MM.1S (cell line): ENCODE data around the gene IDH1.

Experiments used
- DNase-seq: peaks from one replicate; pipeline ENCODE4 v3.0.0-alpha.2; 2015
- H2AFZ ChIP-seq: fragments of 300-600 bp; sonication (generic); 2 replicates; pipeline ENCODE4 v1.6.0; 2016; ENCODE audit warnings: antibody characterized with exemption, low read length
- H3F3A ChIP-seq: fragments of 300-600 bp; sonication (generic); 2 replicates; pipeline ENCODE4 v1.6.1; 2016; ENCODE audit warnings: mild to moderate bottlenecking, antibody characterized with exemption, low read length, moderate library complexity, mixed read lengths; ENCODE audit not compliant: insufficient read depth
- H3K27ac ChIP-seq: fragments of 300-600 bp; sonication (generic); 2 replicates; pipeline ENCODE4 v1.5.1; 2016; ENCODE audit warnings: mild to moderate bottlenecking, low read length
- H3K27me3 ChIP-seq: fragments of 300-600 bp; sonication (generic); replicated peaks from 2 replicates; pipeline ENCODE4 v1.6.0; 2016; ENCODE audit warnings: low read length; ENCODE audit not compliant: insufficient read depth
- H3K36me3 ChIP-seq: fragments of 300-600 bp; sonication (generic); replicated peaks from 2 replicates; pipeline ENCODE4 v1.6.1; 2016; ENCODE audit warnings: mild to moderate bottlenecking, low read length, mixed read lengths; ENCODE audit not compliant: insufficient read depth
- H3K4me1 ChIP-seq: fragments of 300-600 bp; sonication (generic); 2 replicates; pipeline ENCODE4 v1.6.1; 2016; ENCODE audit warnings: low read length, mixed read lengths
- H3K4me2 ChIP-seq: fragments of 300-600 bp; sonication (generic); 2 replicates; pipeline ENCODE4 v1.6.0; 2016; ENCODE audit warnings: low read depth, low read length
- H3K4me3 ChIP-seq: fragments of 300-600 bp; sonication (generic); 2 replicates; pipeline ENCODE4 v1.5.1; 2016; ENCODE audit warnings: low read length, mixed read lengths
- H3K79me2 ChIP-seq: fragments of 300-600 bp; sonication (generic); 2 replicates; pipeline ENCODE4 v1.6.1; 2016; ENCODE audit warnings: mixed run types, low read length, mixed read lengths
- H3K9ac ChIP-seq: fragments of 300-600 bp; sonication (generic); 2 replicates; pipeline ENCODE4 v1.6.1; 2016; ENCODE audit warnings: low read length, mixed read lengths
- H3K9me2 ChIP-seq: fragments of 300-600 bp; sonication (generic); replicated peaks from 2 replicates; pipeline ENCODE4 v1.6.1; 2016; ENCODE audit warnings: mild to moderate bottlenecking, low read length, mixed read lengths; ENCODE audit not compliant: insufficient read depth
- H3K9me3 ChIP-seq: fragments of 300-600 bp; sonication (generic); replicated peaks from 2 replicates; pipeline ENCODE4 v1.6.1; 2016; ENCODE audit warnings: mild to moderate bottlenecking, low read length, mixed read lengths; ENCODE audit not compliant: insufficient read depth
- H4K20me1 ChIP-seq: fragments of 300-600 bp; sonication (generic); 2 replicates; pipeline ENCODE4 v1.6.1; 2016; ENCODE audit warnings: mild to moderate bottlenecking, low read length, moderate library complexity, mixed read lengths; ENCODE audit not compliant: insufficient read depth
- EZH2 ChIP-seq: fragments of 300-600 bp; sonication (generic); optimal IDR thresholded peaks from 2 replicates; pipeline ENCODE3; 2017; ENCODE audit warnings: low read depth, mild to moderate bottlenecking, antibody characterized with exemption, low read length, mixed read lengths
- EZH2phosphoT487 ChIP-seq: fragments of 300-600 bp; sonication (generic); IDR thresholded peaks from 2 replicates; pipeline ENCODE4 v1.6.1; 2018; ENCODE audit warnings: antibody characterized with exemption, low read length
- TF ChIP-seq, protein P1 (sequence below): fragments of 300-600 bp; sonication (generic); IDR thresholded peaks from 2 replicates; pipeline ENCODE4 v1.5.1; 2016; ENCODE audit warnings: antibody characterized with exemption, low read length, mixed read lengths

The IDH1 gene

DNA sequence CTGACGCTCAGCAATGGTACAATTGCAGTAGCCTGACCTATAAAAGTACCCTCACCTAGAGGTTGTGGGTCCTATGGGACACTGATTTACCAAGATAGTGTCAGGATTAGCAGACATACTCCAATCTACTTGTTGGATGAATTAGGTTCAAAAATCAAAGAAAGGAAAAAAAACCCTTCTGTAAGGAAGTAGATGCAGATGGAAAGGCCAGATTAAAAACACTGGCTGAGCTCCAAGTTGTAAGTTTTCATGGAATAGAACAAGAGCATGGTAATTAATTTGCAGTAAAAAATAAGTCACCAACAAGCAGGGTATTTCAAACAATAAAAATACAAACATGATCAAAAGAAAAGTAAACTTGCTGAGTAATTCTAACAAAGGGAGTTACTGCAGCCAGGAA, 26.4 kb downstream of the IDH1 start:
- no peak overlapping the region for H3K4me2 ChIP-seq
- H3K9ac ChIP-seq = no peak overlapping the region
- no peak overlapping the region for H3K27ac ChIP-seq
- H3K4me1 ChIP-seq = no peaks in the 10 kb centered on the region
- TF ChIP-seq EZH2phosphoT487 (no peak), EZH2 (no peak)
- TF ChIP-seq, protein P1, sequence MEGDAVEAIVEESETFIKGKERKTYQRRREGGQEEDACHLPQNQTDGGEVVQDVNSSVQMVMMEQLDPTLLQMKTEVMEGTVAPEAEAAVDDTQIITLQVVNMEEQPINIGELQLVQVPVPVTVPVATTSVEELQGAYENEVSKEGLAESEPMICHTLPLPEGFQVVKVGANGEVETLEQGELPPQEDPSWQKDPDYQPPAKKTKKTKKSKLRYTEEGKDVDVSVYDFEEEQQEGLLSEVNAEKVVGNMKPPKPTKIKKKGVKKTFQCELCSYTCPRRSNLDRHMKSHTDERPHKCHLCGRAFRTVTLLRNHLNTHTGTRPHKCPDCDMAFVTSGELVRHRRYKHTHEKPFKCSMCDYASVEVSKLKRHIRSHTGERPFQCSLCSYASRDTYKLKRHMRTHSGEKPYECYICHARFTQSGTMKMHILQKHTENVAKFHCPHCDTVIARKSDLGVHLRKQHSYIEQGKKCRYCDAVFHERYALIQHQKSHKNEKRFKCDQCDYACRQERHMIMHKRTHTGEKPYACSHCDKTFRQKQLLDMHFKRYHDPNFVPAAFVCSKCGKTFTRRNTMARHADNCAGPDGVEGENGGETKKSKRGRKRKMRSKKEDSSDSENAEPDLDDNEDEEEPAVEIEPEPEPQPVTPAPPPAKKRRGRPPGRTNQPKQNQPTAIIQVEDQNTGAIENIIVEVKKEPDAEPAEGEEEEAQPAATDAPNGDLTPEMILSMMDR = no peak
- H3K9me2 ChIP-seq = no peaks in the 10 kb centered on the region
- H3K79me2 ChIP-seq = no peaks in the 10 kb centered on the region
- no peak for DNase-seq
- H3K4me3 ChIP-seq = no peak overlapping the region
- H3K36me3 ChIP-seq = no peaks in the 10 kb centered on the region
- H4K20me1 ChIP-seq = no peaks in the 10 kb centered on the region
- no peaks in the 10 kb centered on the region; the same call in 1 of the 2 replicates for H3K9me3 ChIP-seq
- no peaks in the 10 kb centered on the region for H3K27me3 ChIP-seq
- H3F3A ChIP-seq = no peaks in the 10 kb centered on the region
- no peak overlapping the region for H2AFZ ChIP-seq

DNA sequence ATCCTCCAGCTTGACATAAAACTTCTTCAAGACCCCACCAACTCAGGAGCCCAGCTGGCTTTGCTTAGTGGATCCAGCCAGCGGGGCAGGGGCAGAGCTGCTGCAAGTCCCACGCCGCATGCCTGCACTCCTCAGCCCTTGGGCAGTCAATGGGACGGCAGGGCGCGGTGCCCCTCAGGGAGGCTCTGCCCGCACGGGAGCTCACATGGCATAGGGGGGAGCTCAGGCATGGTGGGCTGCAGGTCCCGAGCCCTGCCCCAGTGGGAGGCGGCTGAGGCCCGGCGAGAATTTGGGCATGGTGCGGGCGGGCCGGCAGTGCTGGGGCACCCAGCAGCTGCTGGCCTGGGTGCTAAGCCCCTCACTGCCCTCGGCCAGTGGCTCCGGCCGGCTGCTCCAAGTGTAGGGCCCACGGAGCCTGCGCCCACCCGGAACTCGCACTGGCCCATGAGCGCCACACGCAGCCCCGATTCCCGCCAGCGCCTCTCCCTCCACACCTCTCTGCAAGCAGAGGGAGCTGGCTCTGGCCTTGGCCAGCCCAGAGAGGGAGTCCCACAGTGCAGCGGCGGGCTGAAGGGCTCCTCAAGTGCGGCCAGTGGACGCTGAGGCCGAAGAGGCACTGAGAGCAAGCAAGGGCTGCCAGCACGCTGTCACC, 27.2 kb downstream of the IDH1 start:
- H3F3A ChIP-seq = no peaks in the 10 kb centered on the region
- no peaks in the 10 kb centered on the region for H3K36me3 ChIP-seq
- H3K27me3 ChIP-seq = no peaks in the 10 kb centered on the region
- H3K9me3 ChIP-seq = no peaks in the 10 kb centered on the region; the same call in 1 of the 2 replicates
- H3K27ac ChIP-seq = no peak overlapping the region
- no peak overlapping the region for H3K4me3 ChIP-seq
- no peak overlapping the region for H2AFZ ChIP-seq
- no peak for TF ChIP-seq EZH2
- no peak for TF ChIP-seq EZH2phosphoT487
- TF ChIP-seq, protein P1 = no peak
- no peak overlapping the region for H3K9ac ChIP-seq
- no peaks in the 10 kb centered on the region for H3K79me2 ChIP-seq
- H3K4me1 ChIP-seq = no peaks in the 10 kb centered on the region
- no peaks in the 10 kb centered on the region for H4K20me1 ChIP-seq
- H3K4me2 ChIP-seq = no peak overlapping the region
- no peaks in the 10 kb centered on the region for H3K9me2 ChIP-seq
- DNase-seq = no peak

DNA sequence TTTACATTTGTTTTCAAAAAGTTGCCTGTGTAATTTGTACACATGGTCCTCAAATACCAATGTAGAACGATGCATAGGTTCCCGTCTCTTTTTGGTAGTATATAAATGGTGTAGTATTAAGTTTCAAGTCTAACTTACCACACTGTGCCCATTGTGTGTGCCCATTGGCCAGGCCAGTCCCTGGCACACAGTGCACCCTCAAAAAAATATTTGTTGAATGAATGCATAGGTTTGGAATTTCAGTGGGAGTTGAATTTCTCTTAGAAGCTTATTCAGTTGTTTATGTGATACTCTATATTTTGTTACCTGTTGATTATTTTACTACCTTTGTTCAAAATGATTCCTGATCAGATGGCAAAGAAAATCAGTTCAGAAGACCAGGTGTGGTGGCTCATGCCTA, 30.1 kb downstream of the IDH1 start:
- Histone ChIP-seq H3K9me3 (no peaks in the 10 kb centered on the region), H3F3A (no peaks in the 10 kb centered on the region), H3K36me3 (no peaks in the 10 kb centered on the region), H3K4me2 (no peak overlapping the region), H3K27me3 (no peaks in the 10 kb centered on the region), H3K4me1 (no peaks in the 10 kb centered on the region), H2AFZ (no peak overlapping the region), H4K20me1 (no peaks in the 10 kb centered on the region), H3K4me3 (no peak overlapping the region), H3K27ac (no peak overlapping the region), H3K9me2 (no peaks in the 10 kb centered on the region), H3K79me2 (no peaks in the 10 kb centered on the region), H3K9ac (no peak overlapping the region)
- no peak for DNase-seq
- no peak for TF ChIP-seq EZH2phosphoT487
- TF ChIP-seq, protein P1 = no peak
- TF ChIP-seq EZH2 = no peak
